ENCODE results near the gene CAMTA1.

The CAMTA1 gene

GRCh38 chr1:7573481-7573880 is 788.2 kb downstream of the CAMTA1 start:
- TF ChIP-seq EZH2phosphoT487 (conservative IDR thresholded peaks at IDR 0.05; ENCODE audit: low read length) (no peak), CTCF (IDR thresholded peaks at IDR 0.05; ENCODE audit: insufficient read depth, low read length, poor library complexity, severe bottlenecking) (no peak)
- no peak overlapping the region for H3K4me2 ChIP-seq (ENCODE audit: low read depth, low read length, poor library complexity, severe bottlenecking)
- H3K4me3 ChIP-seq (ENCODE audit: insufficient read depth, low read length, poor library complexity, severe bottlenecking), result no peak overlapping the region

GRCh38 chr1:7574121-7575040 is 789.1 kb downstream of the CAMTA1 start:
- H3K4me2 ChIP-seq (ENCODE audit: low read depth, low read length, poor library complexity, severe bottlenecking), result no peak overlapping the region
- H3K79me2 ChIP-seq (ENCODE audit: insufficient read depth, low read length), result no peaks in the 10 kb centered on the region
- no peak overlapping the region for H3K27ac ChIP-seq (ENCODE audit: low read depth, low read length)
- H3K36me3 ChIP-seq (ENCODE audit: low read length), result no peaks in the 10 kb centered on the region
- no peaks in the 10 kb centered on the region for H4K20me1 ChIP-seq (ENCODE audit: low read depth, low read length)
- H3K9me2 ChIP-seq (replicated peaks; ENCODE audit: insufficient read depth, low read length), result no peaks in the 10 kb centered on the region
- H3K4me3 ChIP-seq (ENCODE audit: insufficient read depth, low read length, poor library complexity, severe bottlenecking), result no peak overlapping the region
- no peak overlapping the region for H3K9ac ChIP-seq (ENCODE audit: low read length)
- no peak overlapping the region for H2AFZ ChIP-seq (ENCODE audit: low read depth, low read length, severe bottlenecking)
- no peak for TF ChIP-seq EZH2phosphoT487 (conservative IDR thresholded peaks at IDR 0.05; ENCODE audit: low read length)
- no peak for TF ChIP-seq CTCF (IDR thresholded peaks at IDR 0.05; ENCODE audit: insufficient read depth, low read length, poor library complexity, severe bottlenecking)
- H3K27me3 ChIP-seq (ENCODE audit: low read length), result no peaks in the 10 kb centered on the region
- no peaks in the 10 kb centered on the region for H3K9me3 ChIP-seq (ENCODE audit: insufficient read depth, low read length)
- no peaks in the 10 kb centered on the region for H3F3A ChIP-seq (ENCODE audit: insufficient read depth)

More at GRCh38 chr1:7573481-7573880, 788.2 kb downstream of the CAMTA1 start:
- Histone ChIP-seq H2AFZ (ENCODE audit: low read depth, low read length, severe bottlenecking) (no peak overlapping the region), H4K20me1 (ENCODE audit: low read depth, low read length) (no peaks in the 10 kb centered on the region), H3K9ac (ENCODE audit: low read length) (no peak overlapping the region), H3K9me2 (replicated peaks; ENCODE audit: insufficient read depth, low read length) (no peaks in the 10 kb centered on the region), H3K27me3 (ENCODE audit: low read length) (no peaks in the 10 kb centered on the region), H3K79me2 (ENCODE audit: insufficient read depth, low read length) (no peaks in the 10 kb centered on the region), H3F3A (ENCODE audit: insufficient read depth) (no peaks in the 10 kb centered on the region), H3K27ac (ENCODE audit: low read depth, low read length) (no peak overlapping the region), H3K9me3 (ENCODE audit: insufficient read depth, low read length) (no peaks in the 10 kb centered on the region), H3K36me3 (ENCODE audit: low read length) (no peaks in the 10 kb centered on the region)

- Histone ChIP-seq H3K79me2 (ENCODE audit: insufficient read depth, low read length) (no peaks in the 10 kb centered on the region), H3K27me3 (ENCODE audit: low read length) (no peaks in the 10 kb centered on the region), H3K9me2 (replicated peaks; ENCODE audit: insufficient read depth, low read length) (no peaks in the 10 kb centered on the region), H3K9me3 (ENCODE audit: insufficient read depth, low read length) (no peaks in the 10 kb centered on the region), H3K4me3 (ENCODE audit: insufficient read depth, low read length, poor library complexity, severe bottlenecking) (no peak overlapping the region), H3K9ac (ENCODE audit: low read length) (no peak overlapping the region), H3K4me2 (ENCODE audit: low read depth, low read length, poor library complexity, severe bottlenecking) (no peak overlapping the region), H4K20me1 (ENCODE audit: low read depth, low read length) (no peaks in the 10 kb centered on the region), H3K27ac (ENCODE audit: low read depth, low read length) (no peak overlapping the region), H2AFZ (ENCODE audit: low read depth, low read length, severe bottlenecking) (no peak overlapping the region), H3F3A (ENCODE audit: insufficient read depth) (no peaks in the 10 kb centered on the region), H3K36me3 (ENCODE audit: low read length) (no peaks in the 10 kb centered on the region)
- TF ChIP-seq CTCF (IDR thresholded peaks at IDR 0.05; ENCODE audit: insufficient read depth, low read length, poor library complexity, severe bottlenecking), result no peak
- no peak for TF ChIP-seq EZH2phosphoT487 (conservative IDR thresholded peaks at IDR 0.05; ENCODE audit: low read length)
Measured at GRCh38 chr1:7575041-7575400, 789.8 kb downstream of the CAMTA1 start.

Data from SU-DHL-6 (cell line).